HG02588 (cell line): Measurements from ENCODE around the gene ANGEL2.
A peak's percentile ranks its signal among the peaks of the same experiment; 100 is the strongest.
"Not testable (repeated sequence)": the region's sequence is repeated elsewhere in the genome, so short reads cannot be mapped to it uniquely, and the experiment has no call there.

Source experiments
- ATAC-seq: cut with Tn5 transposase; IDR thresholded peaks from one replicate; pipeline ENCODE4 v1.9.1; 2021; ENCODE audit warnings: mild to moderate bottlenecking, moderate library complexity; ENCODE audit not compliant: unreplicated experiment

Gene ANGEL2

GRCh38 chr1:212976586-212976985, 39.1 kb downstream of the ANGEL2 start:
- no peak for ATAC-seq

DNA sequence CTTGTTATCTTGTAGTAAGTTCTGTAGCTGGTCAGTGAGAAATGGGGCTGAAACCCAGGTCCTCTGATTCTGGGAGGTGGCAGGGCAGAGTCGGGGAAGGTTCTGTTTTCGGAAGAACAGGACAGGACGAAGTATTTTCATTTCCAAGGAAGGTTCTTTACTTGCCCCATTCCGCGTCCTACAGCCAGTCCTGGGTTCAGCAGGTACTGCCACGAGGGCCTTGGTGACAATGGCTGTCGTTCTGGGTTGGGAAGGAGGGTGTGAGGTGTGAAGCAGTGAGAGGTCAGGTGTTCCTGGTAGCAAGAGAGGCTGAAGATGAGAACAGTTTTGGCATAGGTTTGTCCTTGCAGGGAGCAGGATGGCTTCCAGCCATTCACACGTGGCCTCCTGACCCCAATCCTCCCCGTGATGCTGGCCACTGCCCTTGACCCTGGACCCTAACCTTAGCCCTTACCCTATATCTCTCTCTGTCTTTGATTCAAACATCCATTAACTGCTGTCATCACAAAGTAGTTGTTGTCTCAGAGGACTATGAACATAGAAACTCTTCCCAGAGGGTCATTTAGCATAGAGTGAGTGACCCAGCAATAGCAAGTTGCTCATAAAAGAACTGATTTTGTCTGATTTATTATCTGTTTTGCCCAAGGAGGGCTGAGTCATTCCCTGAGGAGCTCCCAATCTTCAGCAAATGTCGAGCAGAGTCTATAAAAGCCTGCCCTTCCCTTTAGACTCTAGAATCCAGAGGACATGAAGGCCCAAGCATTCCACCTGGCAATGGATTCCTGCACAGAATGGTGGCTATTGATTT, 40.4 kb downstream of the ANGEL2 start:
- ATAC-seq, result no peak

DNA sequence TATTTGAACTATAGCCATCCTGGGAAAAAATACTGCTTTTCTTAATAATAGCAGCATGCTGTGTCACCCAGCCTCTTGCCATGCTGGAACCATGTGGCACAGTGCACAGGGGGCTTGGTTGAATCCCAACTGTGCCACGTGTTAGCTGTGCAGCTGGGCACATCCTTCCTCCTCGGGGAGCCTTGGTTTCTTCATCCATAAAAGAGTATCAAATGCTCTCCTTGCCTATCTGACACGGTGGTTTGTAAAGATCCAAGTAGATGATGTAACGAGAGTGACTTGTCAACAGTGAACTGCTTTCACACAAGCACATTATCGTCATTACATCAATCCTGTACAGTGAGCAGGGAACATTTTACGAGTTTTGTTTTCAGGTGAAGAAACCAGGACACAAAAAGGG, 41.0 kb downstream of the ANGEL2 start:
- ATAC-seq, result no peak

DNA sequence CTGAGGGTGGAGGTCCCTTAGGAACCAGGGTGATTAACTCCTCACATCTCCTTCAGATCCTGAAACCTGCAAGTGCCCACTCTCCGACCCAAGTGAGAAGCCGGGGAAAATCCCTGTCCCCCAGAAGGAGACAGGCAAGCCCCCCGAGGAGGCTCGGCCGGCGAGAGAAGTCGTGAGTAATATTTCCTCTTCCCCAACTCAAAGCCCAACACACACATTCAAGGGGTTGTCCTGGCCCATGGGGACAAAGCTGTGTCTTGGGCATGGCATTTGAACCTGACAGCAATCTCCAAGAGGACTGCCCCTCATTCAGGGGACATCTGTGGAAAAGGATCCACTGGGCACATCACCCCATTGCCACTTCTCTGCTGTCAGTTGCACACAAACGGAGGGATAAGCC, 41.8 kb downstream of the ANGEL2 start:
- ATAC-seq, result no peak

DNA sequence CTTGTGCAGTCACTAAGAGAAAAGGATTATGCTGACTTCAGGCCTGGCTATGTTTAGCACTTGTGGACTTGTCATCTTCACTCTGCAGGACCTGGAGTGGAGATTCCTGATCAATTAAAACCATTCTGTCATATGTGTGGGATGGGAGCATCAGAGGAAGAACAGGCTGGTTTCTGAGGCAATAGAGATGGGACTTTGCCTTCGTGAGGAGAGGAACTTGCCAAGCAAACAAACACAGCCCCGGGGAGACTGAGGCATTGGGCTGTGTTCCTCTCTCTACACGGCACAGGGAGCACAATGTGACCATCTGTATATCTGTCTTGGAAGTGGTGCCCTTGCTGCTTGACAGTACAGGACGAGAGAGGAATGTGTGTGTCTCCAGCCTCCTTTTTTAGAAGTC, 42.2 kb downstream of the ANGEL2 start:
- no peak for ATAC-seq

DNA sequence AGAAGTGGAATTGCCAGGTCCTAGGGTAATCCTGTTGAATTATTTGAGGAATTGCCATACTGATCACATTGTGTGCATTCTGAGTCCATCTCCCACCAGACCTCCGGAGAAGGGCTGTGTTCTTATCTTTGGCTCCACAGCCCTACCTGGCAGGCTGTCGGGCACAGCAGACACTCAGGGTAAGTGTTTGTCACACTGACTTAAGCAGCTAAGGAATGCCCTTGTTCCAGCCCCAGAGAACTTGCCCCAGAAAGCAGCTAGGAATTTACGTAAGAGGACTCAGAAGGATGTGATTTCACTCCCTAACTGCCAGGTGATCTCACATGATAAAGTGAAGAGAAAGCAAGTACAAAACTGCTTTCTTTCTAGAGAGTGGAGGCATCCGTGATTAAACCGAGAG, 44.4 kb downstream of the ANGEL2 start:
- no peak for ATAC-seq

GRCh38 chr1:212970085-212970484, 45.6 kb downstream of the ANGEL2 start:
- no peak for ATAC-seq

DNA sequence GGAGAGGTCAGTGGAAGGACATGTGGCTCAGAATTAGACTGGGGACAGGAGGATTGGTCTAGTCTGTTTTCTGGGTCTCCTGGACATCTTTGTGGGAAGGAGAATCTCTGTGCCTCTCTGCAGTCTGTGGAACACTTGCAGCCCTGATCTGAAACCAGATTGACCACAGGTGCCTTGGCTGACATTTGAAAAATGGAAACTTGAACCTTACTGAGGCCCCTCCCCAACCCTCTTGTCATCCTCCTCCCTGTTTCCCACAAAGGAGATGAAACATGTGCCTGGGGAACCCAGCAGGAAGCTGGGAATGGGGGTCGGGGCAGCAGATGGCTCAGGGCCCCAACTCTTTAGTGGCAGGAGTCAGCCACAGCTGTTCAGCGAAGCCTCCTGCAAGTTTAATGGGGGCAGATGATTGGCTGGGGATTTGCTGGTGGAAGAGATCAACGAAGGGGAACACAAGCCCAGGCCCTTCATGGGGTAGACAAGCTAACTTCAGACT, 47.3 kb downstream of the ANGEL2 start:
- ATAC-seq, result peak; percentile 51

DNA sequence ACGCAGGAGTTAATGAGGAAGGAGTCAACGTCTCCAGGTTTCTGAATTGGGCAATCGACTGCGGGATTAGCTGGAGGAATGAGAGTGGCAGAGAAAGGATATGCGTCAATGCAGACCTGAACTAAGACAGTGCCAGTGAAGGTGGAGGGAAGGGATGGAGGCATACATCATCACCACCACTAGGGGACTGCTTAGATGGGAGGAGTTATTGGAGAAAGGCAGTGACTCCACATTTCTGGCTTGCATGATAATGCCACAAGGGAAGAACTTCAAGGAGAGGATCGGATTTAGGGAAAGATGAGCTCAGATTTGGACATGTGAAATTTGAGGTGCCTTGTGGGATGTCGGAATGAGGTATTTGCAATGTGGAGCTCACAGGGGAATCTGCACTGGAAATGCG, 47.9 kb downstream of the ANGEL2 start:
- peak; percentile 50 for ATAC-seq

GRCh38 chr1:212966616-212967015, 49.1 kb downstream of the ANGEL2 start:
- no peak for ATAC-seq

- not testable (repeated sequence) for ATAC-seq
These were observed 50.7 kb downstream of the ANGEL2 start for GRCh38 chr1:212964993-212965392.

DNA sequence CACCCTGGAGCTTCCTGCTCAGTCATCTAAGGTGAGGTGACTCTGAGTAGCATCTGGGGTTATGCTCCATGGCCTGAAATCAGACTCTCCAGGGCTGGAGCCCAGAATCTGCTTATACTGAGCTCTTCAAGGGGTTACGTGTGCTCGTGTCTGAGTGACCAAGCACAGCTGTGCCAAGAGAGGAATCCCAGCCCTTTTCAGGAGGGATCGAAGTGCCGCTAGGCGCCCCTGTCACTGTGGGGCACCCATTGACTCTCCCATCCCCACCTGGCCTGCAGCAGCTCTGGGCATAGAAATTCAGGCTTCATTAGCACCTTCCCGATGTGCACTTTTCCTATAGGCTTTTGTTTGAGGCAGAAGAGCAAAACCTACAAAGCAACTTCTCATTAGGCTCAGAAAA, 51.6 kb downstream of the ANGEL2 start:
- ATAC-seq, result no peak

DNA sequence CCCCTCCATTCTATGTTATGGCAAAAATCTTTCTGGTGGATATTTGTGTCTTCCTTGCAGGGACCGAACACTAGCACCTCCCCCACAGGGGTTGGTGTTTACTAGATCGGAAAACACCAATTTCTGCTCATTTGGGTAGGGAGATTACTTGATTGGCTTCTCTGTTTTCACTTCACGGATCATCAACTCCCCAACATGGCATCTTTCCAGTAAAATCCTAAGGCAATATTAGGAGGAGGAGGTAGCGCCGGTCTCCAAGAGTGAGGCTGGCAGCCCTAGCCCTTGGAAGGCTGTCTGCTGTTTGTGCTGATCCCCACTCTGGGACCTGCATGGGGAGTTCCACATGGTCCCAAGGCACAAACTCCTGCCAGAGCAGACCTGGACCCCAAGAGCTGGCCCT, 53.2 kb downstream of the ANGEL2 start:
- ATAC-seq, result no peak

DNA sequence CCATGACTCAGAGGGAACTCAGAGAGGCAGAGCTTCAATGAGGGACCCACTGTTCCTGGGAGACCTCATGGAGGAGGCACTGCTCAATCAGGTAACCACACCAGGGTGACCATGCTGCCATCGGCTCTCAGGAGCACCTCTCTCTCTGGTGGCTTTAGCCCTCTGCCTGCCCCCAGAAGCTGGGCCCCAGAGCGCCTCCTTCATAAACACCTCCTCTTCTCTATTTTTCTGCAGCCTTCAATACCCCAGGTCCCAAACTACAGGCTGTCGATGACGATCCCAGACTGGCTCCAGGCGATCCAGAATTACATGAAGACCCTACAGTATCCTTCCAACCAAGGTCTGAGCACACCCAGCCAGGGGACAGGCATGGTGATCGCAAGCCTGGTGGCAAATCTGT, 54.7 kb downstream of the ANGEL2 start:
- no peak for ATAC-seq

- ATAC-seq, result peak; percentile 78
These were observed 56.1 kb downstream of the ANGEL2 start for GRCh38 chr1:212959266-212960220.

DNA sequence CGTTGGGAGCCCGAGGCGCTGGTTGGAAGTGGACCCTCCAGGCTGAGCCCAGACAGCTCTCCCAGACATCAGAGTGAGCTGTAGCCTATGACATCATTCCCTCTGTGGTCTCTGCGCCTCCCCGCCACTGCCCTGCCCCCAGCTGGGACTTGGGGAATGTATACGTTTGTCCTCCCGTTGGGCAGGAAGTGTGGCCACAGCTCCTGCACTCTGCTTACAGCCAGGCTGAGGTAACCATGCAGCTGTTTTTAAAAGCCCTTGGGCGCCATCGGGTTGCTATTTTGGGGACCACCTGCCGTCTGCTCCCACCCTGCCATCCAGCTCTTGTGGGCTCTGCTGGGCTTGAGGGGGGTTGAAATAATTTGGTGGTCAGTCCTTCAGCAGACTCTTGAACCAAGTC, 57.5 kb downstream of the ANGEL2 start:
- ATAC-seq, result no peak

- no peak for ATAC-seq
These were observed 58.1 kb downstream of the ANGEL2 start for GRCh38 chr1:212957546-212957945.

- no peak for ATAC-seq
These were observed 59.6 kb downstream of the ANGEL2 start for GRCh38 chr1:212955961-212956620.

DNA sequence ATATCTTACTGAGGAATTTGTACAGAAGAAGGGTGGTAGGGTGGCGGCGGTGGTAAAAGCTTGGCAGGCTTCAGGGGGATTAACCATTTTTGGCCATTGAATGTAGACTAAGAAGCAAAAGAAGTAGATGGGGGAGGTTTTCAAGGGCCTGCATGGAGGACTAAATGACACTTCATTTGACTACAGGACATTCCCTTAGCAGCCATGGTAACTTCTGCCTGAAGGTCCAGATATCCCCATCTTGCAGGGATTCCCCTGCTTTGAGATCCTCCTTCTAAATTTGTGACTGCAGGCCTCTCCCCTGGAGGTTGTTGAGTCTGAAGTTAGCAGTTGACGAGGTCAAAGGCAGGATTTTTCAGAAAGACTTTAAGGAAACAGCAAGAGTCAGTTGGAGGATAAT, 60.6 kb downstream of the ANGEL2 start:
- ATAC-seq, result no peak

DNA sequence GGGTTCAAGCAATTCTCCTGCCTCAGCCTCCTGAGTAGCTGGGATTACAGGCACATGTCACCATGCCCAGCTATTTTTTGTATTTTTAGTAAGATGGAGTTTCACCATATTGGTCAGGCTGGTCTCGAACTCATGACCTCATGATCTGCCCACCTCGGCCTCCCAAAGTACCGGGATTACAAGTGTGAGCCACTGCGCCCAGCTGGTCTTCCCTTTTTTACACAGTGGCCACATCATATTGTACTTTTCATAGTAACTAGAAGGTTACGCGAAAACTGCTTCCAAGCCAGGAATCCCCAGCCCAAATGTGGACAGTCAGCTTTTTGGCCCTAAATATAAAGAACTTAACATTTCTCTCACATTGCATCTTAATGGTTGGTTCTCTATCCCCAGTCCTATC, 61.2 kb downstream of the ANGEL2 start:
- ATAC-seq, result no peak

DNA sequence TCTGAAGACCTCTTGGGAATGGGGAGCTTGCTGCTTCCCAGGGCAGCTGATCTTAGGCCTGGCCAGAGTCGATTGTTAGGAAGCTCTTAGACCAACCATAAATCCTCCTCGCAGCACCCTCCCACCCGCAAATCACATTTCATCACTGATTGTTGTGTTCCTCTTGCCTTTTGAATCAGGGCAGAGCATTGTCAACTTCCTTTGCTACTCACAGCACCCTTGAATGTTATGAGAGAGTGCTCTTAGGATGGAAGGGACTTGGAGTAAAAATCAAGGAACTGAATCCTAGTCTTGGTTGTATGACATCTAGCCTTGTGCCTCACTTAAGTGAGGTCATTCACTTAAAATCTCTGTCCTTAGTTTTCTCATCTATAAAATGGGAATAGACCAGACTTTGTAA, 62.3 kb downstream of the ANGEL2 start:
- no peak for ATAC-seq
